ENCODE results near the gene ZNF575.
"Not testable (repeated sequence)": the region's sequence is repeated elsewhere in the genome, so short reads cannot be mapped to it uniquely, and the experiment has no call there.

Gene ZNF575

DNA sequence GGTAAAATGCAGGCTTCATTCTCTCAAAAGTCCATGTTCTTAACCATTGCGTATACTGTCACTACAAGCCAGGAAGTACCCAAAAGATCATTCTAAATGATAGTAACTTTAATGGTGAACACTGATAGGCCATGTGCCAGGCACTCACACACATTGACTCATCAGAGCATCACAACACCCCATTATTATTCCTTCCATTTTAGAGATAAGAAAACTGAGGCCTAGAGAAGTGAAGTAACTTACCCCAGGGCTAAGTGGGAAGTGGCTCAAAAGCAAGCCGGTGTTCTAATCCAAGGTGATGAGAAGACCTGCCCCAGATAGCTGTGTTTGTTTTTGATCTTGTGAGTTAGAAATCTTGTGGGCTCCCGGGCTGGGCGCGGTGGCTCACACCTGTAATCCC lies 27.0 kb upstream of the ZNF575 start:
- peaks cover 6% of the 10 kb centered on the region for H3K4me1 ChIP-seq
- no peaks in the 10 kb centered on the region for H3K9me3 ChIP-seq (ENCODE audit: control insufficient read depth, low read length)
- no peak overlapping the region for H3K4me3 ChIP-seq (ENCODE audit: low read depth, low read length)
- H3K79me2 ChIP-seq: no peaks in the 10 kb centered on the region
- TF ChIP-seq, protein P1, sequence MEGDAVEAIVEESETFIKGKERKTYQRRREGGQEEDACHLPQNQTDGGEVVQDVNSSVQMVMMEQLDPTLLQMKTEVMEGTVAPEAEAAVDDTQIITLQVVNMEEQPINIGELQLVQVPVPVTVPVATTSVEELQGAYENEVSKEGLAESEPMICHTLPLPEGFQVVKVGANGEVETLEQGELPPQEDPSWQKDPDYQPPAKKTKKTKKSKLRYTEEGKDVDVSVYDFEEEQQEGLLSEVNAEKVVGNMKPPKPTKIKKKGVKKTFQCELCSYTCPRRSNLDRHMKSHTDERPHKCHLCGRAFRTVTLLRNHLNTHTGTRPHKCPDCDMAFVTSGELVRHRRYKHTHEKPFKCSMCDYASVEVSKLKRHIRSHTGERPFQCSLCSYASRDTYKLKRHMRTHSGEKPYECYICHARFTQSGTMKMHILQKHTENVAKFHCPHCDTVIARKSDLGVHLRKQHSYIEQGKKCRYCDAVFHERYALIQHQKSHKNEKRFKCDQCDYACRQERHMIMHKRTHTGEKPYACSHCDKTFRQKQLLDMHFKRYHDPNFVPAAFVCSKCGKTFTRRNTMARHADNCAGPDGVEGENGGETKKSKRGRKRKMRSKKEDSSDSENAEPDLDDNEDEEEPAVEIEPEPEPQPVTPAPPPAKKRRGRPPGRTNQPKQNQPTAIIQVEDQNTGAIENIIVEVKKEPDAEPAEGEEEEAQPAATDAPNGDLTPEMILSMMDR (IDR thresholded peaks at IDR 0.05): no peak
- H3K9ac ChIP-seq: no peak overlapping the region
- no peaks in the 10 kb centered on the region for H3K27me3 ChIP-seq (ENCODE audit: control insufficient read depth, insufficient read depth, low read length)
- no peak overlapping the region for H3K4me2 ChIP-seq (ENCODE audit: low read length)
- no peaks in the 10 kb centered on the region for H3K36me3 ChIP-seq (ENCODE audit: control insufficient read depth, insufficient read depth, low read length)
- H3K27ac ChIP-seq: no peak overlapping the region
- no peak overlapping the region for H2AFZ ChIP-seq

DNA sequence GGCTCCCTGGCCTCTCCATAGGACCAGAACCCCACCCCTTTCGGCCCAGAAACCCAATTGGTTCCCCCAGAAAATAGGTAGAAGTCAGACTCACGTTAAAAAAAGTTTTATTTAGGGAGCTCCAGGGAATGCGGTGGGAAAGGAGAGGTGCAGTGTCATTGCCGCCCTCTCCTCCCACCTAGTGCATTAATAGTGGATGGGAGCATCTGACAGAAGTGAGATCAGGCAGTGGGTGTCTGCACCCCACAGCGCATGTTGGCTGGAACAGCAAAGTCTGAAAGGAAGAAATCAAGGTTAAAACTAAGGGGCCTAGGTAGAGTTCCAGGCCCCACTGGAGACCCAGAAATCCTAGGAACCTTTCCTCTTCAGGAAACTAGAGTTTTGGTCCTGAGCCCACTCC lies 26.4 kb upstream of the ZNF575 start:
- Histone ChIP-seq H3K36me3 (ENCODE audit: control insufficient read depth, insufficient read depth, low read length) (no peaks in the 10 kb centered on the region), H3K27ac (no peak overlapping the region), H2AFZ (no peak overlapping the region), H3K4me1 (peaks cover 6% of the 10 kb centered on the region), H3K27me3 (ENCODE audit: control insufficient read depth, insufficient read depth, low read length) (no peaks in the 10 kb centered on the region), H3K4me2 (ENCODE audit: low read length) (no peak overlapping the region), H3K4me3 (ENCODE audit: low read depth, low read length) (no peak overlapping the region), H3K79me2 (no peaks in the 10 kb centered on the region), H3K9me3 (ENCODE audit: control insufficient read depth, low read length) (no peaks in the 10 kb centered on the region), H3K9ac (no peak overlapping the region)
- TF ChIP-seq, protein P1 (IDR thresholded peaks at IDR 0.05): no peak

DNA sequence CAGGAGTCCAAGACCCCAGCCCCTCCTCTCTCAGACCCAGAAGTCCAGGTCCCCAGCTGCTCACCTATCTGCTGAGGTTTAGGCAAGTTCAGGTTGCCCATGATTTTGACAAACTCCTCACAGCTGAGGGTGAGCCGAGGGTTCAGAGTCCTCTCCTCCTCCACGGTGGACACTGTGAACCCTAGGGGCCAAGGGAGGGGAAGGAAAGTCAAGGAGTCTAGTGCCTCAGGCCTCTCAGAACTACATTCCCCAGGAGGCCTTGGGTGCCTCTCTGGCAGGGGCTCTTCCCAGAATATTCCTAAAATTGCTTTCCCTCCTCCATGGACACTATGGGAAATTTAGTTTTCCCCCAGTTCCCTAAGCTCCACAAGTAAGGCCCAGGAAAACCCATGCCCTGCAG lies 25.1 kb upstream of the ZNF575 start:
- Histone ChIP-seq H3K4me1 (peaks cover 6% of the 10 kb centered on the region), H2AFZ (no peak overlapping the region), H3K9me3 (ENCODE audit: control insufficient read depth, low read length) (no peaks in the 10 kb centered on the region), H3K9ac (no peak overlapping the region), H3K27me3 (ENCODE audit: control insufficient read depth, insufficient read depth, low read length) (no peaks in the 10 kb centered on the region), H3K36me3 (ENCODE audit: control insufficient read depth, insufficient read depth, low read length) (no peaks in the 10 kb centered on the region), H3K4me3 (ENCODE audit: low read depth, low read length) (no peak overlapping the region), H3K4me2 (ENCODE audit: low read length) (no peak overlapping the region), H3K79me2 (no peaks in the 10 kb centered on the region), H3K27ac (no peak overlapping the region)
- TF ChIP-seq, protein P1 (IDR thresholded peaks at IDR 0.05): no peak

DNA sequence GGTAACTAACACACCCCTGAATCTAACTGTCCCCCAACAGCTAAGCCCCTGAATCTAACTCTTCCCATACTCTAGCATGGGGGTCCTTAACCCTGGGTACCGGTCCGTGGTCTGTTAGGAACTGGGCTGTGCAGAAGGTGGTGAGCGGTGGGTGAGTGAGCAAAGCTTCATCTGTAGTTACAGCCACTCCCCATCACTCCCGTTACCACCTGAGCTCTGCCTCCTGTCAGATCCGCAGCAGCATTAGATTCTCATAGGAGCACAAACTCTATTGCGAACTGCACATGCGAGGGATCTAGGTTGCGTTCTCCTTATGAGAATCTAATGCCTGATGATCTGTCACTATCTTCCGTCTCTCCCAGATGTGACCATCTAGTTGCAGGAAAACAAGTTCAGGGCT lies 22.3 kb upstream of the ZNF575 start:
- Histone ChIP-seq H3K79me2 (no peaks in the 10 kb centered on the region), H3K27ac (no peak overlapping the region), H3K4me1 (no peaks in the 10 kb centered on the region), H3K27me3 (ENCODE audit: control insufficient read depth, insufficient read depth, low read length) (no peaks in the 10 kb centered on the region), H3K4me3 (ENCODE audit: low read depth, low read length) (no peak overlapping the region), H3K36me3 (ENCODE audit: control insufficient read depth, insufficient read depth, low read length) (no peaks in the 10 kb centered on the region), H3K9me3 (ENCODE audit: control insufficient read depth, low read length) (no peaks in the 10 kb centered on the region), H3K4me2 (ENCODE audit: low read length) (no peak overlapping the region), H3K9ac (no peak overlapping the region), H2AFZ (no peak overlapping the region)
- TF ChIP-seq, protein P1 (IDR thresholded peaks at IDR 0.05): no peak

DNA sequence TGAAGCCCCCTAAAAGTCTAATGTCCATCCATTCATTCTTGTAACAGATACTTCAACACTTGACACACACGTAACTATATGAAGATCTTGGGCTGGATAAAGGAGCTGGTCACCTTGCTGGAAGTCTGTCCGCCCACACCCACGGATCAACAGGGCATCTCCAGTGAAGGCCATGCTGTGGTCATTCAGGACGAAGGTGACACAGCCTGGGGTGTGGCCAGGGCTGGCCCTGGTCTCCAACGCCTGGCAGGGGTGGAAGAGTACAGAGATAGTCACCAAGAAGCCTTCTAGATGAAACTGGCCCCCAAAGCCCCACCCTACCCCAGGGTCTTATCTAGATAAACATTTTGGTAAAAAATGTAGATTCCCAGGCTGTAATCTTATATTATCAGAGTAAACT lies 21.7 kb upstream of the ZNF575 start:
- H3K9ac ChIP-seq: no peak overlapping the region
- TF ChIP-seq, protein P1 (IDR thresholded peaks at IDR 0.05): no peak
- H3K79me2 ChIP-seq: no peaks in the 10 kb centered on the region
- H2AFZ ChIP-seq: no peak overlapping the region
- no peaks in the 10 kb centered on the region for H3K36me3 ChIP-seq (ENCODE audit: control insufficient read depth, insufficient read depth, low read length)
- no peaks in the 10 kb centered on the region for H3K4me1 ChIP-seq
- H3K27me3 ChIP-seq (ENCODE audit: control insufficient read depth, insufficient read depth, low read length): no peaks in the 10 kb centered on the region
- no peak overlapping the region for H3K27ac ChIP-seq
- no peak overlapping the region for H3K4me3 ChIP-seq (ENCODE audit: low read depth, low read length)
- H3K4me2 ChIP-seq (ENCODE audit: low read length): no peak overlapping the region
- H3K9me3 ChIP-seq (ENCODE audit: control insufficient read depth, low read length): no peaks in the 10 kb centered on the region

DNA sequence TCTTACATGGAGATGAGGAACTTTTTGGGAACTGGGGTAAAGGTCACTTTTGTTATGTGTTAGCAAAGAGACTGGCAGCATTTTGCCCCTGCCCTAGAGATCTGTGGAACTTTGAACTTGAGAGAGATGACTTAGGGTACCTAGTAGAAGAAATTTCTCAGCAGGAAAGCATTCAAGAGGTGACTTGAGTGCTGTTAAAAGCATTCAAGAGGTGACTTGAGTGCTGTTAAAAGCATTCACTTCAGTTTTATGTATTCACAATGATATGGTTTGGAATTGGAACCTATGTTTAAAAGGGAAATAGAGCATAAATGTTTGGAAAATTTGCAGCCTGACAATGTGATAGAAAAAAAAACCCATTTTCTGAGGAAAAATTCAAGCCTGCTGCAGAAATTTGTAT lies 20.6 kb upstream of the ZNF575 start:
- H3K79me2 ChIP-seq; H3K36me3 ChIP-seq (ENCODE audit: control insufficient read depth, insufficient read depth, low read length); H3K27me3 ChIP-seq (ENCODE audit: control insufficient read depth, insufficient read depth, low read length); H3K9ac ChIP-seq; H3K27ac ChIP-seq; H2AFZ ChIP-seq; H3K9me3 ChIP-seq (ENCODE audit: control insufficient read depth, low read length); H3K4me2 ChIP-seq (ENCODE audit: low read length); H3K4me1 ChIP-seq; H3K4me3 ChIP-seq (ENCODE audit: low read depth, low read length): not testable (repeated sequence)
